K562 (cell line): ENCODE results near the gene NISCH. TPM values are rescaled to one million over a fixed set of nuclear protein-coding genes. Genes with fewer than 3 reads are reported as not detected.

Experiments used
- EP400 ChIP-seq: fragments of 450-650 bp; IDR thresholded peaks from 2 replicates; pipeline ENCODE4 v1.6.1; 2017; ENCODE audit warnings: antibody characterized with exemption, mild to moderate bottlenecking, moderate library complexity
- FOS ChIP-seq: IDR thresholded peaks from 3 replicates; pipeline ENCODE4 v1.6.1; 2011; ENCODE audit not compliant: insufficient read length; ENCODE audit errors: extremely low read depth
- FOXA3 ChIP-seq, 2 experiments: fragments of 450-650 bp in 1 of 2; sonication (generic) in 1 of 2; formaldehyde crosslinking; IDR thresholded peaks in 1 of 2; conservative IDR thresholded peaks in 1 of 2; 2 replicates each; pipeline versions ENCODE4 v1.4.0 to v1.8.0; 2020 to 2022; ENCODE audit warnings: mild to moderate bottlenecking in 2 of 2, missing genetic modification reagents in 1 of 2
- GATA2 ChIP-seq: sonication (generic); formaldehyde crosslinking; IDR thresholded peaks from 2 replicates; pipeline ENCODE4 v1.4.0; 2020; ENCODE audit warnings: mild to moderate bottlenecking, missing genetic modification reagents
- MCM3 ChIP-seq: fragments of 450-650 bp; IDR thresholded peaks from 2 replicates; pipeline ENCODE4 v1.6.1; 2016
- MGA ChIP-seq: fragments of 450-650 bp; IDR thresholded peaks from 2 replicates; pipeline ENCODE4 v1.6.1; 2016; ENCODE audit warnings: mild to moderate bottlenecking, moderate library complexity
- NR2C2 ChIP-seq, 2 experiments: fragments of 200-800 bp in 1 of 2; sonication (Bioruptor generic) in 1 of 2; sonication (generic) in 1 of 2; formaldehyde crosslinking in 1 of 2; IDR thresholded peaks; 2 replicates each; pipeline versions ENCODE4 v1.6.1 to v1.8.0; 2016 to 2022; ENCODE audit warnings: mild to moderate bottlenecking in 1 of 2, missing compliant biosample characterization in 1 of 2, missing genetic modification characterization in 1 of 2, missing genetic modification reagents in 1 of 2
- PBX2 ChIP-seq, 2 experiments: IDR thresholded peaks in 1 of 2; conservative IDR thresholded peaks in 1 of 2; 2 replicates each; pipeline ENCODE4 v1.6.1; 2016; ENCODE audit warnings: low read depth in 2 of 2, mild to moderate bottlenecking in 1 of 2, missing compliant biosample characterization in 1 of 2, missing genetic modification characterization in 1 of 2, moderate library complexity in 1 of 2
- RBM15 ChIP-seq: fragments of 200-400 bp; formaldehyde crosslinking; IDR thresholded peaks from 2 replicates; pipeline ENCODE4 v1.6.1; 2018; ENCODE audit warnings: mild to moderate bottlenecking, low read length, moderate library complexity; ENCODE audit not compliant: insufficient read depth
- TRIM28 ChIP-seq: fragments of 450-650 bp; IDR thresholded peaks from 2 replicates; pipeline ENCODE4 v1.6.1; 2017
- polyA plus RNA-seq, 8 experiments: library from polyadenylated mRNA; depleted of rRNA in 4 of 8; stranded (reverse) in 5 of 8; unstranded in 3 of 8; fragments of >200 nt; fragmentation: Nextera tagmentation in 2 of 8; fragmentation: Illumina TruSeq in 1 of 8; extraction: Ambion mirVana in 2 of 8; extraction: Trizol in 1 of 8; gene quantifications; 2 replicates each; pipeline versions ENCODE4 v1.2.1 to v1.2.3, GENCODE V29; 2011 to 2014; ENCODE audit warnings: inconsistent platforms in 1 of 8, missing spikeins in 1 of 8
- total RNA-seq, 7 experiments: library from RNA; depleted of rRNA in 6 of 7; stranded (reverse); fragments of >200 nt in 6 of 7; fragmentation: Illumina TruSeq in 2 of 7; extraction: Trizol in 2 of 7; gene quantifications; 2 replicates each; pipeline versions ENCODE4 v1.2.1 to v1.2.3, GENCODE V29; 2011 to 2021; ENCODE audit warnings: low replicate concordance in 1 of 7

Gene NISCH
- total and polyA plus RNA-seq, 9 of the 15 experiments (the other 6 are each of a cell fraction or from before 2014, with no cell fraction given), result 0.44 to 43.5 (median 23.4) TPM

GRCh38 chr3:52534281-52535183, 79.1 kb downstream of the NISCH start (continued):
- TF ChIP-seq MGA, result peak; percentile 21; the same call in 1 of the 2 replicates
- TF ChIP-seq TRIM28, result no peak
- TF ChIP-seq FOS, result no peak
- TF ChIP-seq PBX2 (CRISPR knock-in tag; IDR thresholded peaks at IDR 0.05; ENCODE audit: low read depth), result no peak
- no peak for TF ChIP-seq PBX2 (tag; conservative IDR thresholded peaks at IDR 0.05; ENCODE audit: low read depth)
- TF ChIP-seq MCM3, result no peak
- no peak for TF ChIP-seq GATA2 (CRISPR knock-in tag)
- peak; percentile 1; the same call in 1 of the 2 replicates for TF ChIP-seq EP400
- no peak for TF ChIP-seq RBM15
- peak in 1 of 2 experiments; percentile 31; a peak in 1 of 4 replicates for TF ChIP-seq FOXA3 (CRISPR knock-in tag; conservative IDR thresholded peaks at IDR 0.05 in 1 of 2, IDR thresholded peaks at IDR 0.05 in 1 of 2)
- TF ChIP-seq NR2C2 (CRISPR knock-in tag; IDR thresholded peaks at IDR 0.05), result 0 out of 2 replicates have a peak, but pooled peaks have one; percentile 53
- TF ChIP-seq NR2C2 (tag; IDR thresholded peaks at IDR 0.05), result no peak; the same call in 1 of the 2 replicates
